Measurements from ENCODE around the gene PCSK6. TPM values are rescaled to one million over a fixed set of nuclear protein-coding genes. Genes with fewer than 3 reads are reported as not detected.

Gene PCSK6
- total RNA-seq, 1 experiment from 2014 or later = 10.6 TPM

- in situ Hi-C loops (cut with HindIII; ENCODE audit: low pct_unique_long_range_greater_than_20kb, low sequenced_read_pairs) = no loop called here
- TF ChIP-seq, protein P1, sequence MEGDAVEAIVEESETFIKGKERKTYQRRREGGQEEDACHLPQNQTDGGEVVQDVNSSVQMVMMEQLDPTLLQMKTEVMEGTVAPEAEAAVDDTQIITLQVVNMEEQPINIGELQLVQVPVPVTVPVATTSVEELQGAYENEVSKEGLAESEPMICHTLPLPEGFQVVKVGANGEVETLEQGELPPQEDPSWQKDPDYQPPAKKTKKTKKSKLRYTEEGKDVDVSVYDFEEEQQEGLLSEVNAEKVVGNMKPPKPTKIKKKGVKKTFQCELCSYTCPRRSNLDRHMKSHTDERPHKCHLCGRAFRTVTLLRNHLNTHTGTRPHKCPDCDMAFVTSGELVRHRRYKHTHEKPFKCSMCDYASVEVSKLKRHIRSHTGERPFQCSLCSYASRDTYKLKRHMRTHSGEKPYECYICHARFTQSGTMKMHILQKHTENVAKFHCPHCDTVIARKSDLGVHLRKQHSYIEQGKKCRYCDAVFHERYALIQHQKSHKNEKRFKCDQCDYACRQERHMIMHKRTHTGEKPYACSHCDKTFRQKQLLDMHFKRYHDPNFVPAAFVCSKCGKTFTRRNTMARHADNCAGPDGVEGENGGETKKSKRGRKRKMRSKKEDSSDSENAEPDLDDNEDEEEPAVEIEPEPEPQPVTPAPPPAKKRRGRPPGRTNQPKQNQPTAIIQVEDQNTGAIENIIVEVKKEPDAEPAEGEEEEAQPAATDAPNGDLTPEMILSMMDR (IDR thresholded peaks at IDR 0.05) = no peak
- TF ChIP-seq POLR2AphosphoS5 (IDR thresholded peaks at IDR 0.05; ENCODE audit: low read depth, low read length) (no peak), SIN3A (IDR thresholded peaks at IDR 0.05; ENCODE audit: borderline replicate concordance, insufficient read depth, low read depth, low read length) (no peak), TCF7L2 (IDR thresholded peaks at IDR 0.05; ENCODE audit: low read depth, low read length) (no peak)
- TF ChIP-seq, protein P2, sequence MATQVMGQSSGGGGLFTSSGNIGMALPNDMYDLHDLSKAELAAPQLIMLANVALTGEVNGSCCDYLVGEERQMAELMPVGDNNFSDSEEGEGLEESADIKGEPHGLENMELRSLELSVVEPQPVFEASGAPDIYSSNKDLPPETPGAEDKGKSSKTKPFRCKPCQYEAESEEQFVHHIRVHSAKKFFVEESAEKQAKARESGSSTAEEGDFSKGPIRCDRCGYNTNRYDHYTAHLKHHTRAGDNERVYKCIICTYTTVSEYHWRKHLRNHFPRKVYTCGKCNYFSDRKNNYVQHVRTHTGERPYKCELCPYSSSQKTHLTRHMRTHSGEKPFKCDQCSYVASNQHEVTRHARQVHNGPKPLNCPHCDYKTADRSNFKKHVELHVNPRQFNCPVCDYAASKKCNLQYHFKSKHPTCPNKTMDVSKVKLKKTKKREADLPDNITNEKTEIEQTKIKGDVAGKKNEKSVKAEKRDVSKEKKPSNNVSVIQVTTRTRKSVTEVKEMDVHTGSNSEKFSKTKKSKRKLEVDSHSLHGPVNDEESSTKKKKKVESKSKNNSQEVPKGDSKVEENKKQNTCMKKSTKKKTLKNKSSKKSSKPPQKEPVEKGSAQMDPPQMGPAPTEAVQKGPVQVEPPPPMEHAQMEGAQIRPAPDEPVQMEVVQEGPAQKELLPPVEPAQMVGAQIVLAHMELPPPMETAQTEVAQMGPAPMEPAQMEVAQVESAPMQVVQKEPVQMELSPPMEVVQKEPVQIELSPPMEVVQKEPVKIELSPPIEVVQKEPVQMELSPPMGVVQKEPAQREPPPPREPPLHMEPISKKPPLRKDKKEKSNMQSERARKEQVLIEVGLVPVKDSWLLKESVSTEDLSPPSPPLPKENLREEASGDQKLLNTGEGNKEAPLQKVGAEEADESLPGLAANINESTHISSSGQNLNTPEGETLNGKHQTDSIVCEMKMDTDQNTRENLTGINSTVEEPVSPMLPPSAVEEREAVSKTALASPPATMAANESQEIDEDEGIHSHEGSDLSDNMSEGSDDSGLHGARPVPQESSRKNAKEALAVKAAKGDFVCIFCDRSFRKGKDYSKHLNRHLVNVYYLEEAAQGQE (IDR thresholded peaks at IDR 0.05; ENCODE audit: insufficient read depth in 1 of 2, low read depth in 2 of 2, low read length in 1 of 2) = no peak
- POLR2A ChIA-PET = no interaction called here
- DNase-seq (ENCODE audit: low read depth, low spot score) (no peak), ATAC-seq (no peak)
- no peak overlapping the region for H3K27ac ChIP-seq (ENCODE audit: low read length)
- no peaks in the 10 kb centered on the region for H3K9me3 ChIP-seq (ENCODE audit: control insufficient read depth, insufficient read depth, low read depth, low read length)
- CTCF ChIA-PET = no interaction called here
- no TSS peak for BruUV-seq (replicated peaks)
- H3K36me3 ChIP-seq (ENCODE audit: control insufficient read depth, insufficient read depth, low read length) = no peaks in the 10 kb centered on the region
- intact Hi-C loops (cut with micrococcal nuclease; ENCODE audit: unreplicated experiment) = no loop called here
- no peak overlapping the region for H3K4me3 ChIP-seq (ENCODE audit: low read depth in 2 of 2, low read length in 2 of 2)
- H3K4me1 ChIP-seq (ENCODE audit: control insufficient read depth, insufficient read depth, low read length) = 0 out of 2 replicates have a peak, but pooled peaks cover 3% of the 10 kb centered on the region
- no peaks in the 10 kb centered on the region for H3K27me3 ChIP-seq (ENCODE audit: control insufficient read depth, insufficient read depth, low read length)
Measured at GRCh38 chr15:101431301-101431700, 58.2 kb downstream of the PCSK6 start.

GRCh38 chr15:101429646-101430045 lies 59.9 kb downstream of the PCSK6 start:
- ChIA-PET CTCF (no interaction called here), POLR2A (no interaction called here)
- no peak overlapping the region for H3K4me3 ChIP-seq (ENCODE audit: low read depth in 2 of 2, low read length in 2 of 2)
- DNase-seq (ENCODE audit: low read depth, low spot score) (no peak), ATAC-seq (no peak)
- H3K9me3 ChIP-seq (ENCODE audit: control insufficient read depth, insufficient read depth, low read depth, low read length) = no peaks in the 10 kb centered on the region
- in situ Hi-C loops (cut with HindIII; ENCODE audit: low pct_unique_long_range_greater_than_20kb, low sequenced_read_pairs) = no loop called here
- BruUV-seq (replicated peaks) = no TSS peak
- TF ChIP-seq POLR2AphosphoS5 (IDR thresholded peaks at IDR 0.05; ENCODE audit: low read depth, low read length) = no peak
- TF ChIP-seq, protein P2 (IDR thresholded peaks at IDR 0.05; ENCODE audit: insufficient read depth in 1 of 2, low read depth in 2 of 2, low read length in 1 of 2) = no peak
- TF ChIP-seq TCF7L2 (IDR thresholded peaks at IDR 0.05; ENCODE audit: low read depth, low read length) = no peak
- no peak for TF ChIP-seq SIN3A (IDR thresholded peaks at IDR 0.05; ENCODE audit: borderline replicate concordance, insufficient read depth, low read depth, low read length)
- TF ChIP-seq, protein P1 (IDR thresholded peaks at IDR 0.05) = no peak
- H3K27me3 ChIP-seq (ENCODE audit: control insufficient read depth, insufficient read depth, low read length) = no peaks in the 10 kb centered on the region
- no peaks in the 10 kb centered on the region for H3K36me3 ChIP-seq (ENCODE audit: control insufficient read depth, insufficient read depth, low read length)
- no peak overlapping the region for H3K27ac ChIP-seq (ENCODE audit: low read length)
- intact Hi-C loops (cut with micrococcal nuclease; ENCODE audit: unreplicated experiment) = no loop called here
- H3K4me1 ChIP-seq (ENCODE audit: control insufficient read depth, insufficient read depth, low read length) = 0 out of 2 replicates have a peak, but pooled peaks cover 3% of the 10 kb centered on the region

Data from Panc1 (cell line).